ENCODE data around the gene OR2J3.
"Not testable (repeated sequence)": the region's sequence is repeated elsewhere in the genome, so short reads cannot be mapped to it uniquely, and the experiment has no call there.

GRCh38 chr6:29155182-29155581, 47.3 kb downstream of the OR2J3 start:
- not testable (repeated sequence) for TF ChIP-seq CTCF, POLR2A, POLR2AphosphoS5 (IDR thresholded peaks at IDR 0.05)
